Activated CD4-positive, alpha-beta T cell treated with anti-CD3 and anti-CD28 coated beads for 1 hour (primary cell): ENCODE measurements around the gene RFX3.

Source experiments
- DNase-seq: peaks from one replicate; pipeline ENCODE4 v3.0.0-alpha.2; 2020

RFX3 gene

DNA sequence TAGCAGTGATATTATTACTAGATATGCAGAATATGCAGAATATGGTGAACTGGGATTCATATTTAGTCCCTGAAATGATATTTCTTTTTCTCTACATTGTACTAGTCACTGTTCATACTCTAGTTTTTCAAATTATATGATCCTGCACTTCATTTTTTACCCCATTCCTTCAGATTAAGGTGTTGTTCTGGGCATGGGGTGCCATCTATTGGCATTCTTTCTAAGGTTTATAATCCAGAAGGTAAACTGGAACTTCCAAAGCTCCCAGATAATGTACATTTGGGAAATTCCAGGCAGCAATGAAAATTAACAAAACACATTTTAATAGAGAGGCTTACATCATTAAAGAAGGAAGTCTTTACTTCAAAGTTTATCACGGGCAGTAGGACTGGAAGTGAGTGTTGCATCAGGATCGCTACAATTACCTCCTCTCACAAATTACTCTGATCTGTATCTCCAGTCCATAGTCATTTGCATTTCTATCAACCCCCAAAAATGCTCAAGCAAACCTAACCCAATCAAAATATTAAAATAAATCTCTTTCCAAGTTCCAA, 12.5 kb downstream of the RFX3 start:
- DNase-seq = no peak

DNA sequence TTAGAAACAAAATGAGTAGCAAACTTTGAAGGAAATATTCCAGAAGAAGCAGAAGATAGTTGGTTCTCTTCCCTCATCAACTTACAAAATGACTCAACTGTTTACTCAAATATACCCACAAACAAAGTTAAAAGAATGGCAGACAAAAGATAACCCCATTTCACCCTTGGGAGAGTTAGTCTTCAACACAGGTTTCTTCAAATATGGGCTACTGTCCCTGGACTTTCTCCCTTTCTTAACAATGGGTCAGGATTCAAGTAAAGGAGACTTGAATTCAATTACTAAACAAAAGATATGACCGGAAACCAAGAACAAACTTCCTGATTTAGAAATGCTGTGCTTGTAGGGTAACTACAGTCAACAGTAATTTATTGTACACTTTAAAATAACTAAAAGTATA, 14.2 kb downstream of the RFX3 start:
- DNase-seq = no peak

DNA sequence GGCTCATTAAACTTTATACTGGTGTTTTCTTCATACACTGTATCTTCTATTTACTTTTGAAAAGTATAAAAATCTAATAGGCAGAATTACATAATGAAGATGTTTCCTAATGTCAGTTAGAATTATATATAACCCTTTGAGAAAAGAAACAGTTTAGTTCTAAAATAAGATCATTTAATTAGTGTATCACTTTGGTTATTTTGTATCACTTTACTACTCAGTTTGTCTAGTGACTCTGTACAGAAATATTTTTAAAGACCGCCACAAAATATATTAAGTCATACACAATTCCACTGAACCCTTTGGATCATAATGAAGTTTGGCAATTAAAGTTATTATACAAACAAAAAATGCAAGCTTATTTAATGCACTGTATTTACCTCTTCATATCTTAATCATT, 15.0 kb downstream of the RFX3 start:
- DNase-seq = no peak

DNA sequence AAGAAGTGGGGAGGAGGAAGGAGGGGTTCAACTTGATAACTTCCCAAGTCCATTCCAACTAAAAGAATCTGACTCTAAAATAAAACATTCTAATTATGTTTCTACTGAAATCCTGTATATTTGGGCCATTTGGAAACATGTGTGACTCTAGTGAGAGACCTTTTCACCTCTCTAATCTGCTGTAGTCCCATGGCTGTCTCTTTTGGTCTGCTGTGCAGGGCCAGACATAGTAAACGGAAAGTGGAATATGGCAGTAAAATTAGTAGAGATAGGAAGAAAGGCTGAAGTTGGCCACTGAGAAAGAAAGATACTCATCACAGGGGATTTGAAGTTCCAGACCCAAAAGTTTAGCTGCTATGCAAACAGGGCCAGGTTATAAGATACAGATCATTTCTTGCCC, 15.9 kb downstream of the RFX3 start:
- DNase-seq = no peak

DNA sequence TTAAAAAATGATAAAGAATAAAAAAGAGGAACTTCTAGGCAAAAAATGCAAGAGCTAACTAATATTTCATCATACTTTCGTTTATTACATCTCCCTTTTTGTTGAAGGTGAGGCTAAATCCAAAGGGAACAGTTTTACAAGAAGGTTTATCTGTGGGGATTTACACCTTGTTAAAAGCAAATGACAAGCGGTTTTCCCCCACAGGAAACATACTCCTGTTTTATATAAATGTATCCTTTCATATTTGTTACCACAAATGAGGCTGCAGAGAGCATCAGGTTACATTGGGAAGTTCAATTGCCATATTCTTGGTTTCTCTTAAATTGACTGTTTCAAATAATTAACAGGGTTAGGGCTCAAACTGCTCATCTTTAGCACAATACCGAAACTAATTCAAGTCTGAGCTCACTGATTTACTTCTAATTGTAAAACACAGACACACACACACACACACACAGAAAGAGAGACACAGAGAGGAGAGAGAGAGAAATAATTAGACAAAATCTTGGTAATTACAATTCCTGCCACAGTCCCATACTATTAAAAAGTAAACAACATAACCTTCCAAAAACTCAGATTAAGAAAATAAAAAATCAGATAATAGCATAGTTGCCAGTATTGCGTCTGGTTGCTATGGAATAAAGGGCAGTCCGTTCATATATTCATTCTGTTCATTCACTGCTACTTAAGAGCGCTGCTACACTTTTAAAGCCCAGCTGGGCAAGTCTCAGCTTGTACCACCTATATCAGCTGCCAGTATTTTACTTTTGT, 17.1 kb downstream of the RFX3 start:
- DNase-seq = no peak

DNA sequence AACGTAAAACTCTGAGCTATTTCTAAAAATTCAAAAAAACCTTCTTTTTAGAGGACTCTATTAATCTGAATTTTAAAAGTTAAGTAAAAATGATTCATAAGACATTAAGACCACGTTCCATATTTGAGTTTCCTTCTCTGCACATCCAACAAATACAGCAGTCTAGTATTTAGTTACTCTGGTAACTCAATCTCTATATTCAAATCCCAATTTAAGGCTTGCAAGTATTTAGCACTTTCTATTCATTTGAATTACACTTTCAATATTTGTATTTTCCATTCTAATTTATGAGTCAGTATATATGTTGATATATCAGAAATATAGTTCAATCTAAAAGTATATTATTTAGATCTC, 17.7 kb downstream of the RFX3 start:
- no peak for DNase-seq

DNA sequence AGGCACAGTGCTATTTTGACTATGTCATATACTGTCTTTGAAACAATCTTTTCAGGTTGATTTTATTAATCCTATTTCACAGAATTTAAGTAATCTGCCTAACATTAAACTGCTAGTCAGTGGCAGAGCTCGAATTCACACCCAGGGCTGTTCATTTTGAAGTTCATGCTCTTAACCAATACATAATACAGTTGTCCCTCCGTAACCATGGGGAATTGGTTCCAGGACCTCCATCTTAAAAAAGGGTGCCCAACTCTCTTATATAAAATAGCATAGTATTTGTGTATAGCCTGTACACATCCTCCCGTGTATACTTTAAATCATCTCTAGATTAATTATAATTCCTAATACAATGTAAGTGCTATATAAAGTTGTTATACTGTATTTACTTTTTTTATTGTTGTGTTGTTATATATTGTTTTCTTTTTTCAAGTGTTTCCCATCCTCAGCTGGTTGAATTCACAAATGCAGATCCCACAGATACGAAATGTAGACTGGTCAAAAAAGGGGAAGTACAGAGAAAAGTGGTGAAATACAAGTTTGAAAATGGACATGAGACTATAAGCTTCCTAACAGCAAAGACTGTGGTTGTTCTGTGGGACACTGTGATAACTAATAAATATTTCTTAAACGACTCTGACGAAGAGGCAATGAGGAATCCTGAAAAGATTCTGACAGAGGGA, 18.3 kb downstream of the RFX3 start:
- no peak for DNase-seq

DNA sequence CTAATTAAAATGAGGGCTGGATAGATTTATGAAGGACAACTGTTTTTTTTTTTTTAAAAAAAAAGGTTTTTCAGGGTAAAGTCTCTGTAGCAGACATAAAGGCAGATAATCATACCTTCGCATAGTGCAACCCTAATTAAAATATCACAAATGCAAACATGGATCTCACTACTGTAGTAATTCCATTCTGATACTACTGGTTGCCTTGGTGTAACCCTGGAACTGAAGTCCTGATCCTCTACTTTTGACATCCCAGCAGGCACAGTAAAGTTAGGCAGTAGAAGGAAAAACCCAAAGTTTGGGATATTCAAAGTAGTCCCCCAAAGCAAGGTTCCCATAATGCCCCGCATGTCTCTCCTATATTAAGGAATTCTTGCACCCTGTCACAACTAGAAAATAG, 19.6 kb downstream of the RFX3 start:
- no peak for DNase-seq

DNA sequence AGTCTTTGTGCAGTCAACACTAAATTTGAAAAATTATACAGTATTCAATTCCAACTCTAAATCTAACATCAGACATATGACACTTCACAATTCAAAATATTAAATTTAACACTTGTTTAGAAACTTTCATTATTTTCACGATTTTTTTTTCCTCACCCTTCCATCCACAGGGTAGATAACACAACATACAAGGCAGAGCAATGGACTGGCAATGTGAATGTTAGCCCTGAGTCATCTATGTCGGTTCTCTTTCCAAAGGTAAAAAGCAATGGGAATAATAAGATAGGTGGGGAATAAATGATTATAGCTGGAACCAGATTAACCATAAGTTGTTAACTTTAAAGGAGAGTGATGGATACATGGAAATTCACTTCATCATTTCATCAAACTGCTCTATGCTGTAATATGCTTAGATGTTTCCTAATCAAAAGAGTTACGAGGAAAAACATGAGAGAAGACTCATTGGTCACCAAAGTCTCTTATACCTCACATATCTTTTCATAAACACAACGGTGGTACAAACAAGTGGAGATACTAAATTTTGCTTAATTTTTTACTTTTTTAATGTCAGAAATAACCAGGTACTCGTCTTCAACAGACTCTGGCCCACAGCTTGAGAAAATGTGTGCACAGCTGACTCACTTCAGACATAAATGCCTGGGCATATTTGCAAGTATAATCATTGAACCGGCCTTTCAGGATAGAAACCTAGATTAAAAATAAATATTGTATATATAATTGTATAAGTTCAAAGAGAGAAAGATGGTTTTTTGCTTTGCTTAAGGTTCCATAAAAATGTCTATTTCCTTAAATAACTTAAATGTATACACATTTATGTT, 23.0 kb downstream of the RFX3 start:
- DNase-seq = no peak

DNA sequence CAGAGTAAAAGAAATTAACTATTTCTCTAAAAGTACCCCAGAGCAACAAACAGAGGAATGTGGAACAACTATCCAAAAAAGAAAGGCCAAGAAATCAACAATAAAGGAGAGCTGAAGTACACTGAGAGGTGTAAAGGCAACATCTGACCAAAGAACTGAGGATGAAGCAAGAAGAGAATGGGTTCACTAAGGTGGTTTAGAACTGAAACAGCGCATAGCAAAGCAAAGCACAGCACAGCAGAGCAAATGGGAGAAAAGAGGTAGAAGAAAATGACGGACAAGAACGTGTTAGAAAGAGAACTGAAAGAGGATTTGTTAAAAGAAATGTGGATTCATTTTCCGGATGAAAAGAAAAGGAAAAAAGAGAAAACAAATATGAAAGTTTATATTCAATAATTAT, 25.8 kb downstream of the RFX3 start:
- no peak for DNase-seq

DNA sequence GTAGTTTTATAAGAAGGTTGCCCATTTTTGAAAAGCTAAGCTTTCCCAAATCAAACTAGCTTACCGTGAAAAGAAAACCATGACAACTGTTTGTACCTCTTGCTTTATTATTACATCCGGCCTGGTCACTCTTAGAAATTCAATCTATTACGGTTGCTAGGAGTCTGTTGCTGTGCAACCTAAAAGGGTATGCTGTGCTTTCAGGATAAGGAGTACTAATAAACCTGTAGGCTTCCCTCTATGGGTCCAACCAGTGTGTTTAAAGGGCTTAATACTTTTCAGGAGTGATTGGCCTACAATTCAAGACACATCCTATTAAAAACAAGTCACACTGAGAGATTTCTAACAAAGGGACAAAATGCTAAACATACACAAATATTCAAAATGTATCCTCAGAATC, 27.1 kb downstream of the RFX3 start:
- no peak for DNase-seq

DNA sequence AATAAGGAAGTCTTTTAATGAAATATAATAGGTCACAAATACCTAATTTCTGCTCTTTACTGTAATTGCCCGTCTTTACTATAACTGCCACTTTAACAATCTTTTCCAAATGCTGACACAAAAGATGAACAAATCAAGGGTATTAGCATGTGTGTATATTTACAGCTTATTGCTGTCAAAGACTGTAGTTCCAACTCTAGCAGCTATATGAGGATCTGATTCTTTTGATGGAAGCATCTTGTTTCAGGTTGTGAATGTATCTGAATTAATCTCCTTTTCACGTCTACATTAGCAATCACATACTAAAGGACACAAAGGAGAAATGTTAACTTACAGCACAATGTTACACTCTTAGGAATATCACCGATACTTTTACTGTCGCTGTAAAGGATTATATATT, 27.9 kb downstream of the RFX3 start:
- no peak for DNase-seq

DNA sequence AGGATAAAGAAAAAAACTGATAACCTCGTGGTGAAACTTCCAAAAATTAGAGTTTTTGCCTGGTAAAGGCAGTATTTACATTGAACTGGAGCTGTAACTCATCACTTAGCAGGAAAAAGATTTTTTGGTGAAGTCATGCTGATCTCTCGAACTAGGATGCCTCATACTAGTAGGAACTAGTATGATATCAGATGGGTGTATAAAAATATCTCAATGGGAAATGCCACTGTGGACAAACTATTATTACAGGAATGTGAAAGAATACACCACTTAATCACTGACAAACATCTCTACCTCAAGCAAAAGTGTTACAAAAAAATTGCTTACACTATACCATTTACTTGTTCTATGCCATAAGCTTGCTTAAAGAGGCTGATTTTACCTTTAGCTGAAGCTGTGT, 28.4 kb downstream of the RFX3 start:
- no peak for DNase-seq

DNA sequence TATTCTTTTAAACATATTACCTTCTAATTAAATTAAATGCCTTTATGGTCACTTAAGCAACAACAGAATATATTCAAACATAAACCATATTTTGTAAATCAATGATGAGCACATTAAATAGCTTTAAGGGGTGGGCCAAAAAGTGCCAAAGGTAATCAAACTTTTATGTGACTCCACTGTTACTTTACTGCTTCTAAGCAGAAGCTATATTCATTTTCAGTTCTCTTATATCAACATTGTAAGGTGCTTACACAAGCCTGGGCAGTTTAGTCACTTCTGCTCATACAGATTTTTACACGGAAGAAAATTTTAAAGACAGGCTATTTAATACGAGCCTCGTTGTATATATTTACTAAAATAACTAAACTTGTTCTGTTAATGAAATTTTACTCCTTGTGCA, 29.9 kb downstream of the RFX3 start:
- no peak for DNase-seq

DNA sequence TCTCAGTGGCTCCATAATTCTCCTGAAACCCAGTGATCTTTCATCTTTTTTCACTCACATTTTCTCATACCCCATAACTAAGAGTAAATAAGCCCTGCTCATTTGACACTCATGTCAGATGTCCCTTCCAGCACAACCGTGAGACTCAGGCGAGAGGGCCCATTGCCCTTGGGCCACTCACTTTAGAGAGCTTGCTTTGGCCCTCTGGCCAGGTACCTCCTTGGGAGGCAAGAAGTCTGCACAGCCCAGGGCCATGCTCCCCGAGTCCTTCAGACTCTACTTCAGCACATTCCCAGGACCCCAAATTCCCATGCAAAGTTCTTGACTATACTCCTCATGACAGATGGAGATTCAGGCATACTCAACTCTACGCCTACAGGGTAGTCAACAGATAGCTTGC, 33.6 kb downstream of the RFX3 start:
- no peak for DNase-seq

DNA sequence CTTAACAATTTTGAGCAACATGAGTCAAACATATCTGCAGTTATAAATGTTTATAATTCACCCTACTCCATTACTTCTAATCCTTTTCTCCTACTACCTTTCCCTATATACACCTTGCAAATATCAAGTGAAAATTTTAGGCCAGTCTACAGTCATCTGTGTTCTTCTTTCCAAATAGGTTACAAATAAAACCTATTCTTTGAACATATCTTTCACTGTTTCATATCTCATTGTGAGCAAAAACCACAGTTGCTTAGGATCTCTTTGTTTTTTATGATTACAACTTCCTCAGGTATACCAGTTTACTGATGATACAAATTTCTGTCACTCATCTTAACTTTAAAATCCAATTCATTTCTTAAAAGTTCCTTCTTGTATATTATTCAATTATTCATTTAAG, 34.4 kb downstream of the RFX3 start:
- no peak for DNase-seq

DNA sequence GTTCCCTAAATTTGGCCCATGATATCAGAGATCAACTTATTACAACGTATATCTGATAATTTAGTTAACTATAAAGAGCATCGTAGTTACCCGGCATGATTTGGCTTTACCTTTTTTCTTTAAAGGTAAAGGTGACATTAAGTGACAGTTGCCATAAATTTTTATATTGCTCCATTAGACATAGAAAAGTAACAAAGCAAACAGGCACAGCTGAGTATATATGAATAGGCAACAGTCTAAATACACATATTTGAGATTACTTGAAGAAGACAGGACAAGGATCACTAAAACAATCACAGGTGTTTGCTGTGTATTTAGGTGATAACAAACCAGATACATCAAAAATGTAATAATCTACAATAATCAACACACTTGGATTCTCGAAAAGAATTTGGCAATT, 34.8 kb downstream of the RFX3 start:
- no peak for DNase-seq

DNA sequence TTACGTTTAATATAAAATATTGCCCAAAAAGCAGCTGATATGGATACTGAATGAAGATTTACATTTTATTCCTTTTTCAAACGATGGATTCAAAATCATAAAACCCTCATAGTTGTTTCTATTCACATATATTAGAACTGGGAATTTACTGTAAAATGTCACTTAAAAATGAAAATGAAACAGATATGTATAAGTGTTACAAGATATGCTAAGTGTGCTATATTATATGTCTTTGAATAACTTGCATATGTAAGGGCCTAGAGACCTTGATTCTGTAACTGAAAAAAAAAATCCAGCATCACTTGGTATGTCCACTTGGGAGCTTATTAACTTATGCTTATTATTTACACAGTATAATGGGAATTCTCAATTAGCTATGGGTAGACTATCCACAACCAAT, 43.2 kb downstream of the RFX3 start:
- DNase-seq = no peak

DNA sequence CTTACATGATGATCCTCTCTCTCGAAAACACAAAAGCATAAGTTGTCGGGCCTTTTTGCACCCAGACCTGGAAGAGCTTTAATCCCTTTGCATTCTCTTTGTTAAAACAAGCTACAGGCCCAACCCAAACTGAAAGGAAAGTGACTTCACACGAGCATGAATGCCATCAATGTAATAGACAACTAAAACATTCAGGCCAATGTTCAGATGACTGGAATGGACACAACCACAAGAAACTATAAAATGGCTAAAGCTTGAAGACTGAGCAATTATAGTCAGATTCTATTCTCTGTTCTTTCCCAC, 45.5 kb downstream of the RFX3 start:
- DNase-seq = no peak

DNA sequence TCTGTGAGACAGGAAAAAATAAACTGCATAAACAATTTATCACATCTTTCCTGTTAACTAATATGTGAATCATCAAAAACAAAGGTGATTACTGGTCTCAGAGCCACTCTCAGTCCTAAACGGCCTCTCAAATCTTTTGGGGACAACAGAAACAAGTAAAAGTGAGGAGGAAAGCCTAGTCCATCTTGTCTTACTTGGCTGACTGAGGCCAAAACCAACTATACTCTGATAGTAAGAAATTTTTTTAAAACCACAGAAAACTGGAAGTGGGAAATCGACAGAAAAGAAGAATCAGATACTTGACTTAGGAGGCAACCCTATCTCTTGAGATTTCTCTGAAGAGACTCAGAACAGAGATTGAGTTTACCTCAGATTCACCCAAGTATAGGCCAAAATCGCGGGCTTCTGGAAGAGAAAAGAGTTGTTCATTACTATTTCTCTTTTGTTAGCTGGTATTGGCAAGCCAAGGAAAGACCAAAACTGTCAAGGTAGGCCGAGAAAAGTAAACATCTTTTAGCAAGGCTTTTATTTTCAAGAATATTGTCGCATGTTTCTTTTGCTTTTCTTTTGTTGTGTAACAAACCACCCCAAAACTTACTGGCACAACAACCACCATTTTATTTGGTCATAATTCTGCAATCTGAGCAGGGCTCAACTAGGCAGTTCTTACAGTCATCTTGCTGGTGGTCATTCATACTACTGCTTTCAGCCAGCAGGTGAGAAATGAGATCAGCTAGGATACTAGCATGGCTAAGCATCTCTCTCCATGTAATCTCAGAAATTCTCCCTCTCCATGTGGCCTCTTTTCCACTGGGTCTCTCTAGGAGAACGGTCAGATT, 46.1 kb downstream of the RFX3 start:
- DNase-seq = no peak

DNA sequence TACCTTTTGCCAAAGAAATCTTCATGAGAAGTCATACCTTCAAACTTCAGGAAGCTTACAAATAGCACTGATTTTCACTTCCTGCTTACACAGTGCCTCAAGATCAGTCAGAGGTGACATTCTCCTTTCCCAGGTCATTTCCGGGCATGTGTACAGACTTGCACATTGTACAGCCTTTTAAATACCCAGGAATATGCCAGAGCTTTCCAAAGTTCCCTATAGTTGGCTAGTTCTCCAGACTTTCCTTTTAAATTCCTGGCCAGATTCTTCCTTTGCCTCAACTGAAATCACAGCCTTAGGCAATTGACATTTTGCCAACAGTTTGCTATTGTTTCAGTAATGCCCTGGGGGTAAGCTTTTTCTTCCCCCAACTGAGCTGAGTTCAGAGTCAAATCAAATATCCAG, 47.2 kb downstream of the RFX3 start:
- DNase-seq = no peak

DNA sequence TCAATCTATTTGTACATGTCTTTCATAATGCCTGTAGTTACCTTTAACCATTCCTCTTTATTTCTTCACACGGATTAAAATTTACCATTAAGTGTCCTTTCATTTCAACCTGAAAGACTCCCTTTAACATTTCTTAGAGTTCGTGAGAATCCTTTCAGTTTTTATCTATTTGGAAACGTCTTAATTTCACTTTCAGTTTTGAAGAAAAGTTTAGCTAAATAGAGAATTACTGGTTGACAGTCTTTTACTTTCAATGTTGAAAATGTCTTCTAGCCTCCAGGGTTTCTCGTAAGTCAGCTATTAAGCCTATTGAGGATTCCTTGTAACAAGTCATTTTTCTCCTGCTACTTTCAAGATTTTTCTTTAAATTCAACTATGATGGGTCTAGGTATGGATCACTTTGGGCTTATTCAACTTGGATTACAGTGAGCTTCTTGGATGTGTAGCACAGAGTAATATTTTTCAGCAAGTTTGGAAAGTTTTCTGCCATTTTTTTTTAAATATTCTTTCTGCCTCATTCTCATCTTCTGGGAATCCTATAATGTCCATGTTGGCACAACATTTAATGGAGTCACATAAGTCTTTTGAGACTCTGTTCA, 48.5 kb downstream of the RFX3 start:
- no peak for DNase-seq
